Skeletal muscle satellite cell (primary cell): Measurements from ENCODE around the gene CRISP1.

Source experiments
- H3K27me3 ChIP-seq: 2 replicates; pipeline ENCODE4 v1.7.0; 2013; ENCODE audit warnings: low read length; ENCODE audit not compliant: control insufficient read depth, insufficient read depth
- H3K36me3 ChIP-seq: 2 replicates; pipeline ENCODE4 v1.7.0; 2013; ENCODE audit warnings: mild to moderate bottlenecking, control low read depth, low read length; ENCODE audit not compliant: insufficient read depth
- H3K4me1 ChIP-seq: 2 replicates; pipeline ENCODE4 v1.7.0; 2013; ENCODE audit warnings: low read length; ENCODE audit not compliant: control insufficient read depth, insufficient read depth
- H3K4me2 ChIP-seq: 2 replicates; pipeline ENCODE4 v1.7.0; 2013; ENCODE audit warnings: mild to moderate bottlenecking, low read length
- H3K4me3 ChIP-seq: 2 replicates; pipeline ENCODE4 v1.7.0; 2013; ENCODE audit warnings: low read length
- H3K9ac ChIP-seq: 2 replicates; pipeline ENCODE4 v1.7.0; 2013; ENCODE audit warnings: mild to moderate bottlenecking, low read depth, low read length, moderate library complexity
- H3K9me3 ChIP-seq: replicated peaks from 2 replicates; pipeline ENCODE4 v1.7.0; 2013; ENCODE audit warnings: mild to moderate bottlenecking, control low read depth, low read length

Gene CRISP1

GRCh38 chr6:49890988-49891387 is 24.7 kb upstream of the CRISP1 start:
- no peak overlapping the region for H3K4me2 ChIP-seq
- H3K36me3 ChIP-seq, result no peaks in the 10 kb centered on the region
- no peaks in the 10 kb centered on the region for H3K27me3 ChIP-seq
- H3K4me3 ChIP-seq, result no peak overlapping the region
- no peak overlapping the region for H3K9ac ChIP-seq
- no peaks in the 10 kb centered on the region for H3K9me3 ChIP-seq
- H3K4me1 ChIP-seq, result no peaks in the 10 kb centered on the region

GRCh38 chr6:49888742-49889431 is 22.6 kb upstream of the CRISP1 start:
- Histone ChIP-seq H3K4me1 (no peaks in the 10 kb centered on the region), H3K9ac (no peak overlapping the region)

GRCh38 chr6:49868951-49869529 is 2.7 kb upstream of the CRISP1 start:
- H3K4me3 ChIP-seq, result no peak overlapping the region

More at GRCh38 chr6:49888742-49889431, 22.6 kb upstream of the CRISP1 start:
- Histone ChIP-seq H3K27me3 (no peaks in the 10 kb centered on the region), H3K9me3 (no peaks in the 10 kb centered on the region), H3K36me3 (no peaks in the 10 kb centered on the region), H3K4me2 (no peak overlapping the region), H3K4me3 (no peak overlapping the region)

GRCh38 chr6:49856282-49856681 is 10.1 kb downstream of the CRISP1 start:
- Histone ChIP-seq H3K27me3 (peaks cover 2% of the 10 kb centered on the region), H3K4me3 (no peak overlapping the region), H3K36me3 (no peaks in the 10 kb centered on the region), H3K4me1 (no peaks in the 10 kb centered on the region), H3K9ac (no peak overlapping the region), H3K9me3 (no peaks in the 10 kb centered on the region), H3K4me2 (no peak overlapping the region)

More at GRCh38 chr6:49868951-49869529, 2.7 kb upstream of the CRISP1 start:
- H3K9me3 ChIP-seq, result no peaks in the 10 kb centered on the region
- no peaks in the 10 kb centered on the region for H3K36me3 ChIP-seq
- no peaks in the 10 kb centered on the region for H3K4me1 ChIP-seq
- no peak overlapping the region for H3K9ac ChIP-seq
- H3K27me3 ChIP-seq, result no peaks in the 10 kb centered on the region
- H3K4me2 ChIP-seq, result no peak overlapping the region

GRCh38 chr6:49855221-49855620 is 11.1 kb downstream of the CRISP1 start:
- no peaks in the 10 kb centered on the region for H3K4me1 ChIP-seq
- no peak overlapping the region for H3K9ac ChIP-seq
- H3K9me3 ChIP-seq, result no peaks in the 10 kb centered on the region
- H3K4me2 ChIP-seq, result no peak overlapping the region
- H3K4me3 ChIP-seq, result no peak overlapping the region
- peaks cover 2% of the 10 kb centered on the region for H3K27me3 ChIP-seq
- no peaks in the 10 kb centered on the region for H3K36me3 ChIP-seq

GRCh38 chr6:49852975-49853374 is 13.4 kb downstream of the CRISP1 start:
- H3K9me3 ChIP-seq, result no peaks in the 10 kb centered on the region
- H3K36me3 ChIP-seq, result no peaks in the 10 kb centered on the region
- H3K4me3 ChIP-seq, result no peak overlapping the region
- H3K4me2 ChIP-seq, result no peak overlapping the region
- H3K9ac ChIP-seq, result no peak overlapping the region
- H3K4me1 ChIP-seq, result no peaks in the 10 kb centered on the region
- peaks cover 2% of the 10 kb centered on the region for H3K27me3 ChIP-seq

GRCh38 chr6:49849213-49849907 is 17.0 kb downstream of the CRISP1 start:
- Histone ChIP-seq H3K4me1 (no peaks in the 10 kb centered on the region), H3K9ac (no peak overlapping the region), H3K9me3 (no peaks in the 10 kb centered on the region), H3K27me3 (peaks cover 7% of the 10 kb centered on the region), H3K36me3 (no peaks in the 10 kb centered on the region), H3K4me3 (no peak overlapping the region), H3K4me2 (no peak overlapping the region)

- no peak overlapping the region for H3K4me3 ChIP-seq
- no peaks in the 10 kb centered on the region for H3K36me3 ChIP-seq
- H3K9ac ChIP-seq, result no peak overlapping the region
- H3K9me3 ChIP-seq, result no peaks in the 10 kb centered on the region
- no peak overlapping the region for H3K4me2 ChIP-seq
- peaks cover 7% of the 10 kb centered on the region for H3K27me3 ChIP-seq
- no peaks in the 10 kb centered on the region for H3K4me1 ChIP-seq
Measured at GRCh38 chr6:49847673-49848072, 18.7 kb downstream of the CRISP1 start.

- H3K9ac ChIP-seq, result no peak overlapping the region
Measured at GRCh38 chr6:49847014-49847413, 19.3 kb downstream of the CRISP1 start.

GRCh38 chr6:49841424-49841823 is 24.9 kb downstream of the CRISP1 start:
- no peak overlapping the region for H3K4me3 ChIP-seq
- H3K9me3 ChIP-seq, result no peaks in the 10 kb centered on the region
- no peaks in the 10 kb centered on the region for H3K36me3 ChIP-seq
- peaks cover 4% of the 10 kb centered on the region for H3K27me3 ChIP-seq
- no peaks in the 10 kb centered on the region for H3K4me1 ChIP-seq
- no peak overlapping the region for H3K9ac ChIP-seq
- H3K4me2 ChIP-seq, result no peak overlapping the region

More at GRCh38 chr6:49847014-49847413, 19.3 kb downstream of the CRISP1 start:
- no peaks in the 10 kb centered on the region for H3K4me1 ChIP-seq
- H3K4me3 ChIP-seq, result no peak overlapping the region
- H3K9me3 ChIP-seq, result no peaks in the 10 kb centered on the region
- peaks cover 5% of the 10 kb centered on the region for H3K27me3 ChIP-seq
- H3K4me2 ChIP-seq, result no peak overlapping the region
- no peaks in the 10 kb centered on the region for H3K36me3 ChIP-seq

GRCh38 chr6:49839957-49840356 is 26.4 kb downstream of the CRISP1 start:
- H3K9me3 ChIP-seq, result no peaks in the 10 kb centered on the region
- no peaks in the 10 kb centered on the region for H3K27me3 ChIP-seq
- H3K9ac ChIP-seq, result no peak overlapping the region
- no peaks in the 10 kb centered on the region for H3K36me3 ChIP-seq
- no peak overlapping the region for H3K4me2 ChIP-seq
- no peak overlapping the region for H3K4me3 ChIP-seq
- H3K4me1 ChIP-seq, result no peaks in the 10 kb centered on the region
